GM12878 (cell line): ENCODE measurements around the gene ITGA2. TPM values are rescaled to one million over a fixed set of nuclear protein-coding genes. Genes with fewer than 3 reads are reported as not detected.

ENCODE experiments used
- ATAC-seq: fragments of 200-7000 bp; cut with Tn5 transposase; 3 replicates; pipeline ENCODE4 v1.9.1; 2020; ENCODE audit warnings: mild to moderate bottlenecking, moderate library complexity
- BruUV-seq: library from RNA; stranded (reverse); fragments of 400-500 nt; replicated peaks from 2 replicates; lab custom pipeline; 2021; lab: Mats Ljungman, UMichigan
- CTCF ChIA-PET: fragments of 300-600 bp; sonication (Branson Sonifier 250); formaldehyde crosslinking; extraction: SDS; loops from one replicate; lab custom pipeline; 2021; ENCODE audit warnings: inconsistent platforms; lab: Yijun Ruan, JAX
- POLR2A ChIA-PET: fragments of 350-600 bp; formaldehyde crosslinking; extraction: SDS; loops from one replicate; lab custom pipeline; 2021; ENCODE audit warnings: inconsistent platforms; lab: Charles Lee
- RAD21 ChIA-PET: fragments of 300-600 bp; sonication (Branson Sonifier 250); formaldehyde crosslinking; loops from one replicate; lab custom pipeline; 2023; ENCODE audit warnings: antibody characterized with exemption; ENCODE audit not compliant: unreplicated experiment; lab: Charles Lee
- SMC1A ChIA-PET: fragments of 300-600 bp; sonication (Branson Sonifier 250); formaldehyde crosslinking; loops from one replicate; lab custom pipeline; 2023; ENCODE audit not compliant: unreplicated experiment, uncharacterized antibody; lab: Charles Lee
- DNase-seq: peaks from one replicate; pipeline ENCODE4 v3.0.0-alpha.2; 2011; ENCODE audit warnings: low read depth, low spot score
- FAIRE-seq: peaks from 3 replicates; lab custom pipeline; 2011; peaks lifted over from hg19 to GRCh38; lab: Jason Lieb, UNC
- H2AFZ ChIP-seq: 2 replicates; pipeline ENCODE4 v1.6.0; 2011; ENCODE audit warnings: low read depth, low read length, control low read depth; ENCODE audit not compliant: control insufficient read depth
- H3K27ac ChIP-seq: 2 replicates; pipeline ENCODE4 v1.5.1; 2011; ENCODE audit warnings: control low read depth; ENCODE audit not compliant: control insufficient read depth, insufficient read depth
- H3K27me3 ChIP-seq, 2 experiments: replicated peaks in 1 of 2; 2 replicates each; pipeline versions ENCODE4 v1.6.0 to v1.6.1; 2011; ENCODE audit warnings: low read length in 1 of 2; ENCODE audit not compliant: control insufficient read depth in 2 of 2, insufficient read depth in 2 of 2
- H3K36me3 ChIP-seq, 2 experiments: 2 replicates each; pipeline ENCODE4 v1.5.1; 2011; ENCODE audit warnings: low read length in 1 of 2; ENCODE audit not compliant: control insufficient read depth in 2 of 2, insufficient read depth in 2 of 2
- H3K4me1 ChIP-seq: 2 replicates; pipeline ENCODE4 v1.6.1; 2011; ENCODE audit warnings: mild to moderate bottlenecking, low read length, moderate library complexity, mixed read lengths; ENCODE audit not compliant: control insufficient read depth, insufficient read depth
- H3K4me2 ChIP-seq: 2 replicates; pipeline ENCODE4 v1.6.0; 2011; ENCODE audit warnings: control low read depth; ENCODE audit not compliant: control insufficient read depth, insufficient read depth
- H3K4me3 ChIP-seq: fragments of 200-600 bp; sonication (generic); 2 replicates; pipeline ENCODE4 v1.5.1; 2016
- H3K79me2 ChIP-seq: 2 replicates; pipeline ENCODE4 v1.6.0; 2011; ENCODE audit warnings: low read length; ENCODE audit not compliant: control insufficient read depth, insufficient read depth
- H3K9ac ChIP-seq: 2 replicates; pipeline ENCODE4 v1.8.0; 2011; ENCODE audit warnings: low read length, control low read depth, mixed read lengths; ENCODE audit not compliant: control insufficient read depth, insufficient read depth
- H3K9me3 ChIP-seq: replicated peaks from 3 replicates; pipeline ENCODE4 v1.5.1; 2011; ENCODE audit warnings: mild to moderate bottlenecking, low read length; ENCODE audit not compliant: control insufficient read depth, insufficient read depth
- H4K20me1 ChIP-seq: 2 replicates; pipeline ENCODE4 v1.6.0; 2011; ENCODE audit not compliant: control insufficient read depth, insufficient read depth
- BCL11A ChIP-seq: IDR thresholded peaks from 2 replicates; pipeline ENCODE4 v1.6.1; 2011; ENCODE audit warnings: low read depth, low read length
- CHD2 ChIP-seq: IDR thresholded peaks from 2 replicates; pipeline ENCODE4 v1.6.1; 2011; ENCODE audit warnings: low read depth, low read length, improper control_type of control experiment, borderline replicate concordance
- CREM ChIP-seq: IDR thresholded peaks from 2 replicates; pipeline ENCODE4 v1.6.1; 2014; ENCODE audit warnings: antibody characterized with exemption, low read depth
- E2F8 ChIP-seq: fragments of 450-650 bp; IDR thresholded peaks from 2 replicates; pipeline ENCODE4 v1.6.1; 2018; ENCODE audit warnings: mild to moderate bottlenecking, low read depth, moderate library complexity; ENCODE audit not compliant: partially characterized antibody
- EP300 ChIP-seq, 2 experiments: fragments of 150-350 bp in 1 of 2; IDR thresholded peaks; 2 replicates each; pipeline ENCODE4 v1.6.1; 2011 to 2012; ENCODE audit warnings: low read depth in 2 of 2, low read length in 2 of 2, borderline replicate concordance in 1 of 2, improper control_type of control experiment in 1 of 2, inconsistent platforms in 1 of 2; ENCODE audit not compliant: control insufficient read depth in 1 of 2
- GATAD2B ChIP-seq: fragments of 450-650 bp; conservative IDR thresholded peaks from 2 replicates; pipeline ENCODE4 v1.6.1; 2017; ENCODE audit warnings: low read depth, mild to moderate bottlenecking, moderate library complexity
- HSF1 ChIP-seq: fragments of 150-350 bp; IDR thresholded peaks from 2 replicates; pipeline ENCODE4 v1.6.1; 2014; ENCODE audit warnings: mild to moderate bottlenecking, low read depth, low read length
- IRF4 ChIP-seq: IDR thresholded peaks from 2 replicates; pipeline ENCODE4 v1.6.1; 2011; ENCODE audit warnings: low read depth, low read length
- IRF5 ChIP-seq: fragments of 450-650 bp; IDR thresholded peaks from 2 replicates; pipeline ENCODE4 v1.6.1; 2017; ENCODE audit warnings: borderline replicate concordance
- PKNOX1 ChIP-seq: fragments of 450-650 bp; IDR thresholded peaks from 2 replicates; pipeline ENCODE4 v1.6.1; 2016; ENCODE audit warnings: mild to moderate bottlenecking
- RELB ChIP-seq: fragments of 450-650 bp; IDR thresholded peaks from 2 replicates; pipeline ENCODE4 v1.6.1; 2017; ENCODE audit warnings: low read depth, mild to moderate bottlenecking, moderate library complexity
- SMAD5 ChIP-seq: IDR thresholded peaks from 2 replicates; pipeline ENCODE4 v1.6.1; 2016; ENCODE audit warnings: antibody characterized with exemption, low read depth
- SMARCA5 ChIP-seq: fragments of 450-650 bp; IDR thresholded peaks from 2 replicates; pipeline ENCODE4 v1.6.1; 2017; ENCODE audit warnings: mild to moderate bottlenecking
- SUZ12 ChIP-seq: fragments of 200-600 bp; sonication (generic); IDR thresholded peaks from one replicate; pipeline ENCODE4 v1.6.1; 2018; ENCODE audit warnings: antibody characterized with exemption, mild to moderate bottlenecking; ENCODE audit not compliant: unreplicated experiment
- TARDBP ChIP-seq: IDR thresholded peaks from 2 replicates; pipeline ENCODE4 v1.6.1; 2016; ENCODE audit warnings: borderline replicate concordance
- WGBS: methylation state at CpG from one replicate; pipeline ENCODE4 v1.1.6; 2016; ENCODE audit warnings: low lambda C conversion rate; ENCODE audit not compliant: insufficient replicate concordance, insufficient coverage; ENCODE audit errors: missing lambda C conversion rate; 5-methylcytosine and 5-hydroxymethylcytosine counted together
- in situ Hi-C: fragments of 300-500 bp; cut with MboI; formaldehyde crosslinking; loops from 9 replicates; pipeline ENCODE4 v1.14.3; 2018; ENCODE audit warnings: mixed read lengths
- intact Hi-C: fragments of 100-400 bp; cut with micrococcal nuclease; formaldehyde crosslinking; loops from one replicate; pipeline ENCODE4 v1.14.2; 2022; ENCODE audit not compliant: unreplicated experiment
- polyA plus RNA-seq, 11 experiments: library from polyadenylated mRNA; depleted of rRNA in 4 of 11; unstranded in 6 of 11; stranded (reverse) in 5 of 11; fragments of >200 nt; fragmentation: Nextera tagmentation in 4 of 11; fragmentation: Illumina TruSeq in 1 of 11; extraction: Ambion mirVana in 4 of 11; extraction: Trizol in 1 of 11; gene quantifications; 1 replicate in 1 of 11; 2 replicates in 10 of 11; pipeline versions ENCODE4 v1.2.1 to v1.2.3, GENCODE V29; 2011 to 2016; ENCODE audit warnings: inconsistent platforms in 2 of 11, missing spikeins in 2 of 11, low read depth in 1 of 11
- total RNA-seq, 4 experiments: library from RNA; depleted of rRNA in 3 of 4; stranded (reverse); fragments of >200 nt in 3 of 4; fragmentation: Illumina TruSeq in 1 of 4; extraction: Trizol in 1 of 4; gene quantifications; 2 replicates each; pipeline versions ENCODE4 v1.2.1 to v1.2.3, GENCODE V29; 2013 to 2021

ITGA2 gene
- total and polyA plus RNA-seq, 10 of the 15 experiments (the other 5 are each of a cell fraction or from before 2014, with no cell fraction given): under 0.01 to 0.13 (median 0.03) TPM; not detected in 6

GRCh38 chr5:53002491-53002890, 13.3 kb downstream of the ITGA2 start:
- no peak overlapping the region for H3K4me2 ChIP-seq
- no TSS peak for BruUV-seq
- TF ChIP-seq TARDBP (no peak), PKNOX1 (no peak), E2F8 (no peak), EP300 (IDR thresholded peaks at IDR 0.05; ENCODE audit: borderline replicate concordance in 1 of 2, control insufficient read depth in 1 of 2, low read depth in 2 of 2, low read length in 2 of 2) (no peak), HSF1 (no peak), CHD2 (no peak), SMAD5 (no peak), IRF5 (no peak), BCL11A (no peak), RELB (no peak), SUZ12 (no peak), CREM (no peak), SMARCA5 (no peak), GATAD2B (no peak), IRF4 (no peak)

More at GRCh38 chr5:53002491-53002890, 13.3 kb downstream of the ITGA2 start:
- Histone ChIP-seq H3K9me3 (no peaks in the 10 kb centered on the region), H4K20me1 (no peaks in the 10 kb centered on the region), H3K27ac (no peak overlapping the region), H3K36me3 (no peaks in the 10 kb centered on the region), H3K27me3 (no peaks in the 10 kb centered on the region), H3K9ac (no peak overlapping the region), H3K4me3 (no peak overlapping the region), H3K79me2 (no peaks in the 10 kb centered on the region), H2AFZ (no peak overlapping the region), H3K4me1 (no peaks in the 10 kb centered on the region)
- RAD21 ChIA-PET: no interaction called here
- in situ Hi-C loops: no loop called here
- ATAC-seq: no peak
- SMC1A ChIA-PET: no interaction called here
- CTCF ChIA-PET: no interaction called here
- 36% methylated on average over 1 of the region's 1 CpG for WGBS
- no peak for FAIRE-seq
- no peak for DNase-seq
- POLR2A ChIA-PET: no interaction called here
- intact Hi-C loops: no loop called here
